Kidney (tissue), 14 donors: Measurements from ENCODE around the gene MN1. TPM values are rescaled to one million over a fixed set of nuclear protein-coding genes. Genes with fewer than 3 reads are reported as not detected.

Experiments used
- DNase-seq, 5 donors: peaks; one replicate each; pipeline ENCODE4 v3.0.0-alpha.2; 2013 to 2020
- FAIRE-seq: peaks from 2 replicates; lab custom pipeline; 2012; peaks lifted over from hg19 to GRCh38; lab: Jason Lieb, UNC
- H3K27ac ChIP-seq, 2 donors: one replicate each; pipeline ENCODE4 v1.7.0; 2013; ENCODE audit warnings: low read depth in 2 of 2, low read length in 2 of 2, inconsistent platforms in 1 of 2
- H3K27me3 ChIP-seq: one replicate; pipeline ENCODE4 v1.7.1; 2013; ENCODE audit warnings: low read length, inconsistent platforms; ENCODE audit not compliant: control insufficient read depth, insufficient read depth
- H3K36me3 ChIP-seq, 3 donors: one replicate each; pipeline versions ENCODE4 v1.7.0 to v1.7.1; 2013; ENCODE audit warnings: low read length in 3 of 3, control low read depth in 1 of 3, inconsistent platforms in 1 of 3; ENCODE audit not compliant: insufficient read depth in 3 of 3, control insufficient read depth in 2 of 3
- H3K4me1 ChIP-seq, 3 donors: one replicate each; pipeline versions ENCODE4 v1.7.0 to v1.7.1; 2013; ENCODE audit warnings: low read length in 3 of 3, inconsistent platforms in 1 of 3, low read depth in 1 of 3; ENCODE audit not compliant: control insufficient read depth in 2 of 3, insufficient read depth in 2 of 3
- H3K4me3 ChIP-seq, 3 donors: one replicate each; pipeline versions ENCODE4 v1.7.0 to v1.8.1; 2013; ENCODE audit warnings: low read length in 3 of 3, control low read depth in 1 of 3, inconsistent platforms in 1 of 3
- H3K9ac ChIP-seq, 3 donors: one replicate each; pipeline versions ENCODE4 v1.7.0 to v1.7.1; 2013; ENCODE audit warnings: low read length in 3 of 3, control low read depth in 1 of 3, inconsistent platforms in 1 of 3
- H3K9me3 ChIP-seq, 3 donors: one replicate each; pipeline versions ENCODE4 v1.7.0 to v1.7.1; 2013; ENCODE audit warnings: low read length in 3 of 3, control low read depth in 1 of 3, inconsistent platforms in 1 of 3; ENCODE audit not compliant: control insufficient read depth in 2 of 3, insufficient read depth in 1 of 3
- intact Hi-C: fragments of 100-400 bp; cut with DNase I; formaldehyde crosslinking; loops from one replicate; pipeline ENCODE4 v1.11.1; 2022
- polyA plus RNA-seq: library from polyadenylated mRNA; stranded (reverse); fragments of 350-450 nt; fragmentation: Illumina TruSeq; extraction: RNeasy Lipid Tissue Mini Kit (QIAGEN cat#74804); gene quantifications from one replicate; pipeline ENCODE4 v1.2.3, GENCODE V29; 2014; ENCODE audit warnings: low read depth, low replicate concordance; ENCODE audit not compliant: insufficient read depth
- total RNA-seq: library from RNA; stranded (reverse); fragmentation: NEBNext Ultra II Directional; extraction: Animal tissue kit (Norgen Biotek cat#: 25700); gene quantifications from one replicate; pipeline ENCODE4 v1.2.1, GENCODE V29; 2021
- TF ChIP-seq, protein P1 (sequence below): IDR thresholded peaks from 3 replicates; pipeline ENCODE4 v1.5.1; 2012; ENCODE audit warnings: mild to moderate bottlenecking, moderate library complexity, borderline replicate concordance; ENCODE audit not compliant: insufficient read depth; ENCODE audit errors: extremely low read depth
- donor health status: control.
- donor health status: control.
- donor health status: control.
- donor health status: control.
- donor health status: control.
- donor health status: DM: yes; HTN: yes; CAD: no.
- donor health status: Normal renal cell carcinoma (clear cell type).

MN1 gene
- total and polyA plus RNA-seq, 2 donors from 2014 or later, result 0.92 to 3.2 TPM

DNA sequence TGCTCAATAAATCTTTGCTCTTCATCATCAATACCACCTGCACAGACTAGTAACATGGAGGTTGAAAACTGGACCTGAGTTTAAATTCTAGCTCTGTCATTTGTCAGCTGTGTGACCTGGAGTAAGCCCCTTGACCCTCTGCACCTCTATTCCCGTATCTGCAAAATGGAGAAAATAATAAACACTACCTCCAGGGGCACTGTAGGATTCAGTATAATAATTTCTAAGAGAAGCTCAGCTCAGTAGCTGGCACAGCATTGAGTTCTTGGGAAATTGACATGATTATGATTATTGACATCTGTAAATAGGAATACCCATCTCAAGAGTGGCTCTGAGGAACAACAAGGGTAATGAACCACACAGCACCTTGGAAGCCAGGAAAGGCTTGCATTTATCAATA is 78.4 kb downstream of the MN1 start:
- H3K27me3 ChIP-seq, result no peaks in the 10 kb centered on the region
- H3K9me3 ChIP-seq, result no peaks in the 10 kb centered on the region
- H3K4me3 ChIP-seq, result no peak overlapping the region
- TF ChIP-seq, protein P1, sequence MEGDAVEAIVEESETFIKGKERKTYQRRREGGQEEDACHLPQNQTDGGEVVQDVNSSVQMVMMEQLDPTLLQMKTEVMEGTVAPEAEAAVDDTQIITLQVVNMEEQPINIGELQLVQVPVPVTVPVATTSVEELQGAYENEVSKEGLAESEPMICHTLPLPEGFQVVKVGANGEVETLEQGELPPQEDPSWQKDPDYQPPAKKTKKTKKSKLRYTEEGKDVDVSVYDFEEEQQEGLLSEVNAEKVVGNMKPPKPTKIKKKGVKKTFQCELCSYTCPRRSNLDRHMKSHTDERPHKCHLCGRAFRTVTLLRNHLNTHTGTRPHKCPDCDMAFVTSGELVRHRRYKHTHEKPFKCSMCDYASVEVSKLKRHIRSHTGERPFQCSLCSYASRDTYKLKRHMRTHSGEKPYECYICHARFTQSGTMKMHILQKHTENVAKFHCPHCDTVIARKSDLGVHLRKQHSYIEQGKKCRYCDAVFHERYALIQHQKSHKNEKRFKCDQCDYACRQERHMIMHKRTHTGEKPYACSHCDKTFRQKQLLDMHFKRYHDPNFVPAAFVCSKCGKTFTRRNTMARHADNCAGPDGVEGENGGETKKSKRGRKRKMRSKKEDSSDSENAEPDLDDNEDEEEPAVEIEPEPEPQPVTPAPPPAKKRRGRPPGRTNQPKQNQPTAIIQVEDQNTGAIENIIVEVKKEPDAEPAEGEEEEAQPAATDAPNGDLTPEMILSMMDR, result no peak
- DNase-seq (no peak), FAIRE-seq (no peak)
- no peaks in the 10 kb centered on the region for H3K36me3 ChIP-seq
- peaks cover 0 to 9% (median 5%) of the 10 kb centered on the region in 3 donors for H3K4me1 ChIP-seq
- H3K9ac ChIP-seq, result no peak overlapping the region
- intact Hi-C loops, result no loop called here
- H3K27ac ChIP-seq, result no peak overlapping the region

DNA sequence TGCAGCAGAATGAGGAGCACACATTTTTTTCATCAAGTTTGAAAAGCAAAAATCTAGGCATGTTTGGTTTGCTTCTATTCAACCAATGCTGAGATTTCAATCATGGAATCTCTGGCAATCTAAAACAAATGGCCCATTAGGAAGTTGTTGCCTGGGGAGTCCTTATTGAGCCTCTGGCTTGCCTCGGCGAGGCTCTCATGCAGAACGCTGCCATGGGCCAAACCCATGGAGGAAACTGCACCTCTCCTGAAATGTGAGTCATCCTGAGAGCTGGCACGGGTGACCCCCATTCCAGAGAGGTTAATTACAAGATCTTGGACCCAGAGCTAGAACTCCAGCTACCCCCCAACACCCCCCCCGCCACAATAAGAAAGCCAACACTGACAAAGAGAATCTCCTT is 80.7 kb downstream of the MN1 start:
- Histone ChIP-seq H3K9ac (no peak overlapping the region), H3K4me1 (peaks cover 0 to 5% (median 0%) of the 10 kb centered on the region in 3 donors), H3K9me3 (no peaks in the 10 kb centered on the region), H3K27ac (no peak overlapping the region), H3K36me3 (no peaks in the 10 kb centered on the region), H3K27me3 (no peaks in the 10 kb centered on the region), H3K4me3 (no peak overlapping the region)
- DNase-seq, result peak; percentile 37 to 88 (median 52)
- intact Hi-C loops, result no loop called here
- FAIRE-seq, result no peak
- TF ChIP-seq, protein P1, result no peak

DNA sequence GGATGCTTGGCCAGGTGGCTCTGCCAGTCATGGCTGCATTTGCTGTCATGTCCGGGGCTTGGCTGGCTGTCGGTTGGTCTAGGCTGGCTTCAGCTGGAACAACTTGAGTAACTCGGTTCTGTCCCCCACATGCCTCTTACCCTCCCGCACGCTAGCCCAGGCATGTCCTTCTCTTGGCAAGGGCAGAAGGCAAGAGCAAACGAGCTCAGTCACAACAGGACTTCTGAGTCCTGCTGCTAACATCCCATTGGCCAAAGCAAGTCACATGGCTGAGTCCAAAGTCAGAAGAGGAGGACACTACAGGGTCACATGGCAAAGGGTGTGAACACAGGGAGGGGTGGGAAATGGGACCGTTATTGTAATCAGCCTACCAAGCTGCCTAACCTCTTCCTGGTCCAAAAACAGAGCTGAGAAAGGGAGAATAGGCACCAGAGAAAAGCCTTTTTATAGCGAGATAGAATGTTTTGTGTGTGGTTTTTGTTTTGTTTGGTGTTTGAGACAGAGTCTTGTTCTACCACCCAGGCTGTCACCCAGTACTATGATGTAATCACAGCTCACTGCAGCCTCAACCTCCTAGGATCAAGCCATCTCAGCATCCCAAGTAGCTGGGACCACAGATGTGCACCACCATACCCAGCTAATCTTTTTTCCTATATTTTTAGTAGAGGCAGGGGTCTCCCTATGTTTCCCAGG is 81.9 kb downstream of the MN1 start:
- peak in 1 of 5 donors; percentile 45 for DNase-seq
- intact Hi-C loops, result no loop called here
- Histone ChIP-seq H3K9me3 (no peaks in the 10 kb centered on the region), H3K36me3 (no peaks in the 10 kb centered on the region), H3K4me1 (peaks cover 0 to 3% (median 0%) of the 10 kb centered on the region in 3 donors), H3K27ac (no peak overlapping the region), H3K4me3 (no peak overlapping the region), H3K27me3 (no peaks in the 10 kb centered on the region), H3K9ac (no peak overlapping the region)
- TF ChIP-seq, protein P1, result no peak
- FAIRE-seq, result no peak
